ENCODE data around the gene CFAP68. TPM values are rescaled to one million over a fixed set of nuclear protein-coding genes. Genes with fewer than 3 reads are reported as not detected.

CFAP68 gene
- total and polyA plus RNA-seq, 10 donors: 9.4 to 37.1 (median 13.6) TPM

GRCh38 chr11:111917312-111917711 lies 38.0 kb downstream of the CFAP68 start:
- Histone ChIP-seq H3K9me3 (no peaks in the 10 kb centered on the region), H3K36me3 (no peaks in the 10 kb centered on the region), H3K27me3 (replicated peaks in 1 of 7) (peaks cover 0 to 34% (median 17%) of the 10 kb centered on the region in 7 donors), H3K4me3 (no peak overlapping the region), H3K27ac (no peak overlapping the region), H3K4me1 (peaks cover 0 to 3% (median 0%) of the 10 kb centered on the region in 6 donors)
- TF ChIP-seq POLR2A (IDR thresholded peaks at IDR 0.05): no peak
- no peak for TF ChIP-seq CTCF (IDR thresholded peaks at IDR 0.05 in 8 of 11, conservative IDR thresholded peaks at IDR 0.05 in 3 of 11)
- no peak for TF ChIP-seq POLR2AphosphoS5 (IDR thresholded peaks at IDR 0.05)
- DNase-seq: no peak
- intact Hi-C loops (cut with DNase I; ENCODE audit: low total_unique reads): no loop called here
- 68 to 90% (median 83%) methylated on average over 2 of the region's 2 CpGs for WGBS, 5 donors

- H3K9me3 ChIP-seq: no peaks in the 10 kb centered on the region
- no peak for DNase-seq
- H3K27ac ChIP-seq: peak overlapping the region in 1 of 8 donors; percentile 34
- no peak overlapping the region for H3K4me3 ChIP-seq
- H3K4me1 ChIP-seq: peaks cover 0 to 8% (median 0%) of the 10 kb centered on the region in 6 donors
- TF ChIP-seq POLR2A (IDR thresholded peaks at IDR 0.05): no peak
- TF ChIP-seq POLR2AphosphoS5 (IDR thresholded peaks at IDR 0.05): no peak
- TF ChIP-seq CTCF (IDR thresholded peaks at IDR 0.05 in 8 of 11, conservative IDR thresholded peaks at IDR 0.05 in 3 of 11): no peak
- no peaks in the 10 kb centered on the region for H3K36me3 ChIP-seq
- intact Hi-C loops (cut with DNase I; ENCODE audit: low total_unique reads): no loop called here
- peaks cover 0 to 30% (median 12%) of the 10 kb centered on the region in 7 donors for H3K27me3 ChIP-seq (replicated peaks in 1 of 7)
- 89 to 97% (median 91%) methylated on average over 3 of the region's 3 CpGs for WGBS, 5 donors
These were observed 38.4 kb downstream of the CFAP68 start for GRCh38 chr11:111917788-111918187.

- H3K27ac ChIP-seq: peak within 1 kb of the TSS in 5 of 8 donors; percentile 2 to 43 (median 34)
- no peaks in the 10 kb centered on the region for H3K9me3 ChIP-seq
- no peak for DNase-seq
- H3K4me3 ChIP-seq: peak within 1 kb of the TSS in 1 of 8 donors; percentile 25
- intact Hi-C loops (cut with DNase I; ENCODE audit: low total_unique reads): no loop called here
- TF ChIP-seq POLR2AphosphoS5 (IDR thresholded peaks at IDR 0.05): no peak
- TF ChIP-seq POLR2A (IDR thresholded peaks at IDR 0.05): no peak
- TF ChIP-seq CTCF (IDR thresholded peaks at IDR 0.05 in 8 of 11, conservative IDR thresholded peaks at IDR 0.05 in 3 of 11): no peak
- 68 to 78% (median 70%) methylated on average over 19 of the region's 19 CpGs for WGBS, 5 donors
- peaks cover 0 to 12% (median 0%) of the 10 kb centered on the region in 6 donors for H3K4me1 ChIP-seq
- peaks cover 0 to 21% (median 5%) of the 10 kb centered on the region in 7 donors for H3K27me3 ChIP-seq (replicated peaks in 1 of 7)
- H3K36me3 ChIP-seq: no peaks in the 10 kb centered on the region
These were observed 39.3 kb downstream of the CFAP68 start, which contains the start of gene C11orf52 for GRCh38 chr11:111918390-111919256. C11orf52 (plus strand) TSS chr11:111918913; CDS start chr11:111918973, 60 bp downstream.

- Histone ChIP-seq H3K27me3 (replicated peaks in 1 of 7) (peaks cover 0 to 6% (median 0%) of the 10 kb centered on the region in 7 donors), H3K4me1 (peaks cover 0 to 12% (median 0%) of the 10 kb centered on the region in 6 donors), H3K36me3 (no peaks in the 10 kb centered on the region), H3K27ac (no peak overlapping the region), H3K9me3 (no peaks in the 10 kb centered on the region), H3K4me3 (no peak overlapping the region)
- DNase-seq: no peak
- WGBS, 5 donors: 70 to 98% (median 92%) methylated on average over 2 of the region's 2 CpGs
- intact Hi-C loops (cut with DNase I; ENCODE audit: low total_unique reads): no loop called here
- TF ChIP-seq CTCF (IDR thresholded peaks at IDR 0.05 in 8 of 11, conservative IDR thresholded peaks at IDR 0.05 in 3 of 11): no peak
- TF ChIP-seq POLR2A (IDR thresholded peaks at IDR 0.05): no peak
- TF ChIP-seq POLR2AphosphoS5 (IDR thresholded peaks at IDR 0.05): no peak
These were observed 41.6 kb downstream of the CFAP68 start for GRCh38 chr11:111920908-111921307.

Data from spleen (tissue), 11 donors.